ENCODE data around the gene APH1B. TPM values are rescaled to one million over a fixed set of nuclear protein-coding genes. Genes with fewer than 3 reads are reported as not detected.

The APH1B gene
- total and polyA plus RNA-seq, 9 donors = 9.1 to 25.2 (median 20.0) TPM

DNA sequence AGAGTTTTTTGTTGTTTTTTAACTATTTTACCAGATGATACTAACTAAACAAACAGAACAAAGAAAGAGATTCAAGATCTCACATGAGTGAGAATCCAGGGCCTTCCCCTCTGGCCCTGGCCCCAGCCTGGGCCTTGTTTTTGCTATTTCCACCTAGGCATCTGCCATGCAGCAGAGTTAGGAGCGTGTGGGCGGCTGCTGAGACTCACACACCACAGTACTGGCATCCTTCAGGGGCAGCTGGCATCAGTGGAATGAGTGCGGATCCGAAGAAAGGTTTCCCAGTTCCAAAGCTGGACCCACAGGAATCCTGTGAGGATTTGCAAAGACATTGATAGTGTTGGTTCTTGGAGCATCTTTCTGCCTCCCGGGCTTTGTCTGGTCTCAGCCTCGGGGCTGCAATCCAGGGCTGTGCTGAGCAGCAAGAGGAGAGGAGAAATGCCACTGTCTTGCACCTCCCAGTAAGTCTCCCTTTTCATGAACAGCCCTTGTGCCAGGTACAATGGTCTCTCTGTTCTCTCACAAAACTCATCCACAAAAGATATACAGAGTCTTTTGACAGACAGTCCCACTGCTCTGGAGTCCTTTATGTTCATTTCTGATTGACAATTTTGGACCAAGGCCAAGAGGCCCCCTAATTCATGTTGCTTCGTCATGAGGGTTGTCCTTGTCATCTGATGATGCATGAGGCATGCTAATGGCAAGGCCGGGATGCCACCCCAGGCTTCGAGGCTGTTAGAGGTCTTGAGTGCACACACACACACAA, 46.6 kb downstream of the APH1B start:
- no peak for DNase-seq
- Histone ChIP-seq H3K9me3 (no peaks in the 10 kb centered on the region), H3K4me3 (no peak overlapping the region), H3K4me1 (ENCODE audit: insufficient read depth) (no peaks in the 10 kb centered on the region), H3K27ac (no peak overlapping the region), H3K27me3 (no peaks in the 10 kb centered on the region), H3K36me3 (no peaks in the 10 kb centered on the region)
- intact Hi-C loops (cut with DNase I) = no loop called here
- TF ChIP-seq EP300 (IDR thresholded peaks at IDR 0.05) = no peak
- TF ChIP-seq POLR2A (IDR thresholded peaks at IDR 0.05) = no peak
- TF ChIP-seq CTCF (IDR thresholded peaks at IDR 0.05) = no peak
- 79% methylated on average over 9 of the region's 9 CpGs for WGBS, 3 donors

- WGBS, 3 donors = 93 to 95% (median 93%) methylated on average over 7 of the region's 7 CpGs
- H3K36me3 ChIP-seq = no peaks in the 10 kb centered on the region
- no peaks in the 10 kb centered on the region for H3K27me3 ChIP-seq
- no peaks in the 10 kb centered on the region for H3K4me1 ChIP-seq (ENCODE audit: insufficient read depth)
- no peak overlapping the region for H3K27ac ChIP-seq
- no peak overlapping the region for H3K4me3 ChIP-seq
- intact Hi-C loops (cut with DNase I) = no loop called here
- no peaks in the 10 kb centered on the region for H3K9me3 ChIP-seq
- DNase-seq = no peak
- TF ChIP-seq POLR2A (IDR thresholded peaks at IDR 0.05) = no peak
- no peak for TF ChIP-seq CTCF (IDR thresholded peaks at IDR 0.05)
- no peak for TF ChIP-seq EP300 (IDR thresholded peaks at IDR 0.05)
Measured at GRCh38 chr15:63324770-63325169, 47.4 kb downstream of the APH1B start.

DNA sequence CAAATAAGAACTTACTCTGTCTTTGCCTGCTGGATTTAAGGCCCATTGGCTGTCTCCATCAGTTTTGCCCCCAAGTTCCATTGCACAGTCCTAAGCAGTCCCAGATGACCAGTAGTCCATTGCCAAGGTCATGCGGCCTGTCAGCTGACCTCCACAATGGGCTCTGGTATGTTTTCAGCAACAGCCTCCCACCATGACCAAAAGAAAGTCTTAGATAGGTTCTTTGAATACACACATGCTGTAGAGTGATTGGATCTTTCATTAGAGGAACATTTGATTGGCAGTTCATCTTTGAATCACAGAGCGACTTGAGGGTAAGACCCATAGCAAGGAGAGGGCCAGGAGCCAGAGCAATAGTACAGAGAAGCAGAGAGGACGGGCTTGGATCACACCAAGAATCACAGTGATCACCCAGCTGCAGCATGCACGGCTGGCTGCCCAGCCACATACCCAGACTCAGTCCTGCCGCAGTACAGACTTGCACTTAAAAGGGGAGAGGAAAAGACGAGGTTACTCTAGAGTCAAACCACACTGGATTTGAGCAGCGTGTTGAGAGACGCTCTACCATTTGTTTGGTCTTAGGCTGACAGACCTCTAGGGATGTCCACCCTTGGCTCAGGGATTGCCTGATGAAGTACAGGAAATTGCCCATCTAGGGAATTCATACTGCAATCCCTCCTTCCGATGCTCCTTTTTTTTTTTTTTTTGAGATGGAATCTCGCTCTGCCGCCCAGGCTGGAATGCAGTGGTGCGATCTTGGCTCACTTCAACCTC, 50.4 kb downstream of the APH1B start:
- H3K4me3 ChIP-seq = no peak overlapping the region
- H3K4me1 ChIP-seq (ENCODE audit: insufficient read depth) = no peaks in the 10 kb centered on the region
- TF ChIP-seq CTCF (IDR thresholded peaks at IDR 0.05) = no peak
- no peak for TF ChIP-seq EP300 (IDR thresholded peaks at IDR 0.05)
- no peak for TF ChIP-seq POLR2A (IDR thresholded peaks at IDR 0.05)
- no peaks in the 10 kb centered on the region for H3K9me3 ChIP-seq
- H3K27ac ChIP-seq = no peak overlapping the region
- intact Hi-C loops (cut with DNase I) = no loop called here
- peak in 1 of 5 donors; percentile 28 for DNase-seq
- 77 to 81% (median 81%) methylated on average over 12 of the region's 12 CpGs for WGBS, 3 donors
- no peaks in the 10 kb centered on the region for H3K27me3 ChIP-seq
- H3K36me3 ChIP-seq = no peaks in the 10 kb centered on the region

DNA sequence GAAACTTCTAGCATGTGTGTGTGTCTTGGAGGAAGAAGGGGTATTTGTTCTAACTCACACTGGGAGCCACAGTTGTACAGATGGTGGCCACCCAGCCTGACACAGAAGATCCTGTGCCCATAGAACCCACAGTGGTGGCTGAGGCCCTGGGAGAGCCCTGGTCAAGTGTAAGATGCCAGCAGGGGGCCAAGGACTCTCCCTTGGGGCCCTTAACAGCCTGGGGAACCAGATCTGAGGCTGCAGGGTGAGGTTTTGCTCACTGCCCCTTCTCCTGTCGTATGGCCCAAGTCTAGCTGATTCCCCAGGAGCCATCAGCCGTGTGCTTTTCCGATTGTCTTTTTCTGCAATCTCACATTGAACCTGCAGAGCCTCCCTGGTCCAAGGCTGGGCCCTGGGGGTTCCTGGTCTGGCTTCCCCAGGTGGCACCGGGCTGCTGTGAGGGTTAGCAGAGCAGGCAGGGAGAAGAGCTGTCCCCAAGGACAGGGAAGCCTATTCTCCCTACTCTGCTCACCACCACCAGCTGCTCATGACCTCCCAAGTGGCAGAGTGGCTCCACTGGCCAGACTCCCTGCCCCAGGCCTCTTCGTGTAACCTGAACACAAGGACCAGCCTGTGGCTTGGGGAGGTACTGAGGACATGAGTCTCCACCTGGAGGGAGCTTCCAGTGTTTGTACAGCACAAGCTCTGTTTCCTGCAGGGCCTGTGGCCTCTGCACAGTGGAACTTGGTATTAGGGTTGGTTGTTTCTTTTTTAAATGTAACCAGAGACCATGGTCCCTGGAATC, 52.4 kb downstream of the APH1B start:
- Histone ChIP-seq H3K4me1 (ENCODE audit: insufficient read depth) (no peaks in the 10 kb centered on the region), H3K4me3 (no peak overlapping the region), H3K9me3 (no peaks in the 10 kb centered on the region), H3K27me3 (no peaks in the 10 kb centered on the region), H3K27ac (no peak overlapping the region), H3K36me3 (no peaks in the 10 kb centered on the region)
- intact Hi-C loops (cut with DNase I) = no loop called here
- 94 to 96% (median 95%) methylated on average over 5 of the region's 5 CpGs for WGBS, 3 donors
- no peak for TF ChIP-seq POLR2A (IDR thresholded peaks at IDR 0.05)
- TF ChIP-seq CTCF (IDR thresholded peaks at IDR 0.05) = no peak
- DNase-seq = no peak

All from ovary (tissue), 9 donors.